Aorta (tissue), 5 donors: ENCODE data around the gene KPNA6. TPM values are rescaled to one million over a fixed set of nuclear protein-coding genes. Genes with fewer than 3 reads are reported as not detected.

Experiments used
- ATAC-seq: fragments of 200-7000 bp; cut with Tn5 transposase; one replicate; pipeline ENCODE4 v1.9.1; 2022; ENCODE audit warnings: moderate library complexity; ENCODE audit not compliant: low FRiP score
- DNase-seq, 2 donors: peaks; one replicate each; pipeline ENCODE4 v3.0.0-alpha.2; 2020
- H3K27ac ChIP-seq, 2 donors: one replicate each; pipeline ENCODE4 v1.5.1; 2013; ENCODE audit warnings: low read length in 2 of 2, mild to moderate bottlenecking in 2 of 2, moderate library complexity in 2 of 2, control low read depth in 1 of 2, inconsistent platforms in 1 of 2, low read depth in 1 of 2
- H3K27me3 ChIP-seq, 2 donors: one replicate each; pipeline ENCODE4 v1.6.1; 2013; ENCODE audit warnings: control low read depth in 1 of 2, low read length in 1 of 2, mild to moderate bottlenecking in 1 of 2, moderate library complexity in 1 of 2; ENCODE audit not compliant: insufficient read depth in 2 of 2, control insufficient read depth in 1 of 2
- H3K36me3 ChIP-seq, 2 donors: one replicate each; pipeline ENCODE4 v1.6.1; 2013; ENCODE audit warnings: control low read depth in 1 of 2, low read length in 1 of 2, mild to moderate bottlenecking in 1 of 2; ENCODE audit not compliant: insufficient read depth in 2 of 2, control insufficient read depth in 1 of 2
- H3K4me1 ChIP-seq, 2 donors: one replicate each; pipeline ENCODE4 v1.6.1; 2013; ENCODE audit warnings: low read length in 2 of 2, control low read depth in 1 of 2, mild to moderate bottlenecking in 1 of 2, moderate library complexity in 1 of 2; ENCODE audit not compliant: insufficient read depth in 2 of 2, control insufficient read depth in 1 of 2
- H3K4me3 ChIP-seq, 2 donors: one replicate each; pipeline ENCODE4 v1.5.1; 2013; ENCODE audit warnings: low read length in 2 of 2, control low read depth in 1 of 2, mild to moderate bottlenecking in 1 of 2
- H3K9me3 ChIP-seq: one replicate; pipeline ENCODE4 v1.6.1; 2013; ENCODE audit warnings: mild to moderate bottlenecking, low read length; ENCODE audit not compliant: control insufficient read depth
- WGBS, 2 donors: extraction: QIAGEN DNeasy Blood & Tissue Kit; methylation state at CpG; one replicate each; pipeline ENCODE4 v1.1.7; 2013; 5-methylcytosine and 5-hydroxymethylcytosine counted together
- intact Hi-C, 2 donors: fragments of 100-400 bp; cut with DNase I; formaldehyde crosslinking; loops; one replicate each; pipeline versions ENCODE4 v1.14.2 to v1.15.0; 2022
- polyA plus RNA-seq, 2 donors: library from polyadenylated mRNA; stranded (reverse); fragments of 200-250 nt; gene quantifications; one replicate each; pipeline ENCODE4 v1.2.3, GENCODE V29; 2013
- total RNA-seq, 2 donors: library from RNA; stranded (reverse); fragmentation: NEBNext Ultra II Directional; extraction: Animal tissue kit (Norgen Biotek cat#: 25700); gene quantifications; one replicate each; pipeline ENCODE4 v1.2.1, GENCODE V29; 2021
- donor health status: healthy with polysubstance abuse.
- donor health status: Bipolar disorder and iron deficiency.
- donor health status: DM: no; HTN: no; CAD: no.
- donor health status: DM: no; HTN: no; CAD: no.
- donor health status: DM: yes; HTN: yes; CAD: no.

Gene KPNA6
- total and polyA plus RNA-seq, 4 donors = 8.8 to 66.2 (median 34.7) TPM

DNA sequence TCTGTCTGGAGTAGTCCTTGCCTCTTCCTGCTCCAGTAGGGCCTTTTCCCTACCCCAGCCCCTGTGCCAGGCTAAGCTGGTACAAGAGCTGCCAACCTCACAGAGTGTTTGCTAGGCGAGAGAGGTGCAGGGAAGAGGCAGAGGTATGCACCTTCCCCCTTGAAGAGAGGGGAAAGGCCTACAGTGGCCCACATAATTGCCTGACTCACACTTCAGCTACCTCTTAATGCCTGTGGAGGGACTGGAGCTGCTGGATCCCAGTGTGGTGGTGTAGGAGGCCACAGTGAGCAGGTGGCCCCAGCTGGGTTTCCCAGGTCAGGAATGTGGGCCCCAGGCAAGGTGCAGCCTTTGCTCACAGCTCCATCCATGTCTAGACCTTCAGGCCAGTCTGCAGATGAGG lies 89.2 kb downstream of the KPNA6 start:
- ATAC-seq (no peak), DNase-seq (no peak)
- Histone ChIP-seq H3K4me3 (no peak overlapping the region), H3K27ac (no peak overlapping the region), H3K36me3 (peaks cover 4 to 16% of the 10 kb centered on the region in 2 donors), H3K9me3 (no peaks in the 10 kb centered on the region), H3K4me1 (no peaks in the 10 kb centered on the region), H3K27me3 (no peaks in the 10 kb centered on the region)
- intact Hi-C loops = no loop called here
- WGBS, 2 donors = 69 to 89% methylated on average over 1 of the region's 1 CpG

- Histone ChIP-seq H3K27me3 (no peaks in the 10 kb centered on the region), H3K4me3 (no peak overlapping the region), H3K36me3 (peaks cover 4 to 13% of the 10 kb centered on the region in 2 donors), H3K4me1 (no peaks in the 10 kb centered on the region), H3K9me3 (no peaks in the 10 kb centered on the region), H3K27ac (no peak overlapping the region)
- ATAC-seq (no peak), DNase-seq (no peak)
- intact Hi-C loops = no loop called here
- WGBS, 2 donors = 59 to 70% methylated on average over 6 of the region's 6 CpGs
These were observed 90.0 kb downstream of the KPNA6 start for GRCh38 chr1:32197837-32198236.

DNA sequence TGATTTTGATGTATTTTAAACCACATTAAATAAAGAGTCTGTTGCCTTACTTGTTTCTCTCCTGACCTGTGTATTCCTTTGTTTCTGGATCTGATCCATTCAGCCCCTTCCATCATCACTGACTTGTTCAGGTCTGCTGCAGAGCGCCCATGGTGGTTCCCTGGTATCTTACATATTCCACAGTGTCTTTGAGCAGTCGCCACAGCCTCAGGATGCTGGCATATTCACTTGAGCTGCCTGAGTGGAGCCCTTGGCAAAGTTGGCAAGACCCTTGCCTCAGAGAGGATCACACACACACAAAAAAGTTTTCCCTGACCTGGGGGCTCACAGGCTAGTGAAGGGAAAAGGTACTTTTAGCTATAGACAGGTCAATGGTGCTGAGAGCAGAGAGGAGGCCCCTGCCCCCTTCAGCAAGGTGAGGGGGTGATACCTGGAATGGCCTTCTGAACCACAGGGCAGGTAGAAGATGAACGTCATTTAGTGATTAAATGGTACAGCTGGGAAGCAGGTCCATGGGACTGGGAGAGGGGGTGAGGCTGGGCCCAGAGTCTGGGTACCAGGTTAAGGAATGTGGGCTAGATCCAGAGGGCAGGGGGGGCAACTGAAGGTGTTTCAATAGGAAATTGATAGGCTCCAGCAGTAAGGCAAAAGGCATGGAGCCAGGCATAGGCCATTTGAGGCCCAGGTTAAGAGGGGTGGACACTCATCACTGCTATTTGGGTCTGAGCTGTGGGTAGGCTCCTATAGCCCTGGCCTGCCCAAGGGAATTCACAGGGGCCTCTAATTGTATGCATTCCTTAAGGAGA lies 90.6 kb downstream of the KPNA6 start:
- intact Hi-C loops = no loop called here
- no peak for DNase-seq
- H3K4me1 ChIP-seq = no peaks in the 10 kb centered on the region
- H3K36me3 ChIP-seq = peaks cover 4 to 10% of the 10 kb centered on the region in 2 donors
- ATAC-seq = no peak
- H3K9me3 ChIP-seq = no peaks in the 10 kb centered on the region
- no peak overlapping the region for H3K4me3 ChIP-seq
- WGBS, 2 donors = 62 to 77% methylated on average over 3 of the region's 3 CpGs
- no peak overlapping the region for H3K27ac ChIP-seq
- H3K27me3 ChIP-seq = no peaks in the 10 kb centered on the region

- Histone ChIP-seq H3K4me3 (no peak overlapping the region), H3K27ac (no peak overlapping the region), H3K36me3 (peaks cover 4 to 8% of the 10 kb centered on the region in 2 donors), H3K27me3 (no peaks in the 10 kb centered on the region), H3K9me3 (no peaks in the 10 kb centered on the region), H3K4me1 (no peaks in the 10 kb centered on the region)
- ATAC-seq (no peak), DNase-seq (no peak)
- 51% methylated on average over 4 of the region's 4 CpGs for WGBS, 2 donors
- intact Hi-C loops = no loop called here
These were observed 91.3 kb downstream of the KPNA6 start for GRCh38 chr1:32199043-32199716.

DNA sequence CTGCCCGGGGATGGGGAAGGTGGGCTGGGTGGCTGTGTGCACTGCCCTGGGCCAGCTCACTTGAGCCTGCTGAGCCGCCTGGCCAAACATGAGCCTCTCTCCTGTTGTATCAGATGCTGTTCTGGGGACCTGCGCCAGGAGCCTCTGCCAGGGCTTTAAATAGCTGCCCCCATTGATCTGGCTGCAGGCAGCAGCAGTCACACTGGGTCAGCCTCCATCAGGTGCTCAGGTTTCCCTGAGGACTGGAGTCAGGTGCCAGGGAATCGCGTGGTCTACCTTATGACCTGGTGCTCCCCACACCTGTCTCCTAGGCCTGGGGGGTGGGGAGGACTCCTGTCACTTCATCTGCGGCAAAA lies 91.8 kb downstream of the KPNA6 start:
- Histone ChIP-seq H3K4me3 (no peak overlapping the region), H3K27ac (no peak overlapping the region), H3K4me1 (no peaks in the 10 kb centered on the region), H3K9me3 (no peaks in the 10 kb centered on the region), H3K36me3 (peaks cover 4 to 8% of the 10 kb centered on the region in 2 donors), H3K27me3 (no peaks in the 10 kb centered on the region)
- ATAC-seq = no peak
- DNase-seq = peak in 1 of 2 donors; percentile 61
- 13 to 18% methylated on average over 6 of the region's 6 CpGs for WGBS, 2 donors
- intact Hi-C loops = no loop called here

DNA sequence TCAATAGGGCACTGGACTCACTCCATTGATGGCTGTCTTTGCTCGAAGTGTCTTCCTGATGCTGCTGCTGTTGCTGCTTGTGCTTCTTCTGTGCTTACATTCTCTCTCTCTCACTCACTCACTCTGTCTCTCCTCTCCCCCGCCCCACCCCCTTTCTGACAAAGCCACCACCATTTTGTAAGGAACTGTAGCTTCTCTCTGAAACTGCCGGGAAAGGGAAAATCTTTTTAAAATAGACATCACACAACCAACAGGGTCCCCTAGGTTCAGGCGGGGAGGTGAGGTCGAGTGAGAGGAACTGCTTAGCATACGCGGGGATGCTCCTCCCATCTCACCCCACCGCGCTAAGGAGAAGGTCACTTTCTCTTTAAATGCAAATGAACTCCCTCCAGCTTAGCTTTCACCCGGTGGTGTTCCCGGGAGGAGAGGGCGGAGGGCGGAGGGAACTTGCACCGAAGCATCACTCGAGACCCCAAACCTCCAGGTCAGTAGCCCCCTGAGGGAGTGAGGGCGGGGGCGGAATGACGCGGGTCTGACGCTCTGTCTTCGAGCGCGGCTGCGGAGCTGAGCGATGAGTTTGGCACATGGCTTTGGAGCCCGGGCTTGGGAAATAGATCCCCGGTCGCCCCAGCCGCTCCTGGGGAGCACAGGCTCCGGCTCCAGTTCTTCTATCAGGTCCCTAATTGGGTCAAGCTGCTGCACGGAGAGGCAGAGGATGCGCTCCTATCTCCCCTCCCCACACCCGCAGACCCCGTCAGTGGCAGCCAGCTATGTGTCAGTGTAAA lies 92.6 kb downstream of the KPNA6 start, which contains the start of gene CCDC28B:
TSS of gene CCDC28B (plus strand) at position 370 of the 785 bp plus-strand sequence. CDS start 1,341 bp downstream, outside the sequence.
- intact Hi-C loops = no loop called here
- H3K9me3 ChIP-seq = no peaks in the 10 kb centered on the region
- peak within 1 kb of the TSS; percentile 31 to 56 for H3K4me3 ChIP-seq
- no peaks in the 10 kb centered on the region for H3K4me1 ChIP-seq
- no peaks in the 10 kb centered on the region for H3K27me3 ChIP-seq
- ATAC-seq (peak; percentile 64), DNase-seq (peak; percentile 78 to 89)
- 0% methylated on average over 34 of the region's 34 CpGs for WGBS, 2 donors
- H3K36me3 ChIP-seq = peaks cover 2 to 4% of the 10 kb centered on the region in 2 donors
- peak within 1 kb of the TSS in 1 of 2 donors; percentile 35 for H3K27ac ChIP-seq

- Histone ChIP-seq H3K9me3 (no peaks in the 10 kb centered on the region), H3K36me3 (peaks cover 0 to 2% of the 10 kb centered on the region in 2 donors), H3K27me3 (no peaks in the 10 kb centered on the region), H3K4me1 (no peaks in the 10 kb centered on the region), H3K4me3 (peak overlapping the region; percentile 31 to 56), H3K27ac (no peak overlapping the region)
- WGBS, 2 donors = 2 to 3% methylated on average over 26 of the region's 26 CpGs
- intact Hi-C loops = no loop called here
- ATAC-seq = peak; percentile 74
- peak; percentile 83 to 89 for DNase-seq
These were observed 93.4 kb downstream of the KPNA6 start for GRCh38 chr1:32201011-32201855.

DNA sequence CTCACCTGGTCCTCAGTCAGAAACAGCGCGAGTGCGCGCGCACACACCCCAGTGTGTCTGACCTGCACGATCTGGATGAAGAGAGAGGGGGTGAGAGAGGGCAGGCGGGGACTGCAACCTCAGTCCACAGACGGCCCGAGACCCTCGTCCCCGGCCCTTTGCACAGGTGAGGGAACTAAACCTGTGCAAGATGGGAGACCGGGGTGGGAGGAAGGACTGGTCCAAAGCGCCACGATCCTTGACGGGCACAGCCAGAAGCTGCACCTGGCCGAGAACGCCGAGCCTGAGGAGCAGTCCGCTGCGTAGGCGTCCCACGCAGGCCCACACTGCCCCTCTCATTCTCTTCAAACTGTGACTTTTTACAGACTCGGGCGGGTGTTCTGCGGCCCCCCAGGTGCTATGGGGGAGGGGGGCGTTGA lies 97.1 kb downstream of the KPNA6 start:
- H3K9me3 ChIP-seq = no peaks in the 10 kb centered on the region
- DNase-seq (no peak), ATAC-seq (no peak)
- no peaks in the 10 kb centered on the region for H3K27me3 ChIP-seq
- H3K4me3 ChIP-seq = peak overlapping the region; percentile 23 to 36
- WGBS, 2 donors = 21 to 26% methylated on average over 26 of the region's 26 CpGs
- H3K36me3 ChIP-seq = no peaks in the 10 kb centered on the region
- intact Hi-C loops = no loop called here
- H3K27ac ChIP-seq = no peak overlapping the region
- no peaks in the 10 kb centered on the region for H3K4me1 ChIP-seq
